Neural progenitor cell (in vitro differentiated cells): ENCODE results near the gene TSPYL2. TPM values are rescaled to one million over a fixed set of nuclear protein-coding genes. Genes with fewer than 3 reads are reported as not detected.

Experiments used
- DNase-seq: peaks from one replicate; pipeline ENCODE4 v3.0.0-alpha.2; 2016; ENCODE audit warnings: low spot score
- H2AFZ ChIP-seq: fragments of 200-600 bp; sonication (generic); replicated peaks from 2 replicates; pipeline ENCODE4 v1.6.1; 2016; ENCODE audit warnings: antibody characterized with exemption
- H3F3A ChIP-seq: fragments of 200-600 bp; sonication (generic); 2 replicates; pipeline ENCODE4 v1.6.1; 2016; ENCODE audit warnings: antibody characterized with exemption, low read depth
- H3K27ac ChIP-seq: fragments of 200-600 bp; sonication (generic); 2 replicates; pipeline ENCODE4 v1.5.1; 2016; ENCODE audit warnings: mild to moderate bottlenecking
- H3K27me3 ChIP-seq: fragments of 200-600 bp; sonication (generic); 2 replicates; pipeline ENCODE4 v1.6.1; 2016; ENCODE audit warnings: mild to moderate bottlenecking, moderate library complexity
- H3K36me3 ChIP-seq: fragments of 200-600 bp; sonication (generic); 2 replicates; pipeline ENCODE4 v1.5.1; 2016
- H3K4me1 ChIP-seq: fragments of 200-600 bp; sonication (generic); 2 replicates; pipeline ENCODE4 v1.6.1; 2016; ENCODE audit warnings: mixed run types
- H3K4me2 ChIP-seq: fragments of 200-600 bp; sonication (generic); 2 replicates; pipeline ENCODE4 v1.6.1; 2016
- H3K4me3 ChIP-seq: fragments of 200-600 bp; sonication (generic); 2 replicates; pipeline ENCODE4 v1.5.1; 2016
- H3K79me2 ChIP-seq: fragments of 200-600 bp; sonication (generic); 2 replicates; pipeline ENCODE4 v1.6.1; 2016; ENCODE audit warnings: low read depth
- H3K9ac ChIP-seq: fragments of 200-600 bp; sonication (generic); 2 replicates; pipeline ENCODE4 v1.6.1; 2016
- H3K9me3 ChIP-seq: fragments of 200-600 bp; sonication (generic); 2 replicates; pipeline ENCODE4 v1.5.1; 2016; ENCODE audit warnings: low read depth
- H4K20me1 ChIP-seq: fragments of 200-600 bp; sonication (generic); 2 replicates; pipeline ENCODE4 v1.6.1; 2016; ENCODE audit warnings: low read depth
- H3K27ac Mint-ChIP-seq: 3 replicates; pipeline ENCODE4 v1.8.0; 2021; ENCODE audit warnings: mixed read lengths
- H3K27me3 Mint-ChIP-seq: 2 replicates; pipeline ENCODE4 v1.8.0; 2022; ENCODE audit warnings: low read depth, mild to moderate bottlenecking, inconsistent platforms, moderate library complexity, mixed read lengths; ENCODE audit not compliant: insufficient read depth
- H3K36me3 Mint-ChIP-seq: 3 replicates; pipeline ENCODE4 v1.8.0; 2021; ENCODE audit warnings: mixed read lengths
- H3K4me1 Mint-ChIP-seq: 3 replicates; pipeline ENCODE4 v1.8.0; 2021; ENCODE audit warnings: mixed read lengths
- H3K4me3 Mint-ChIP-seq: 3 replicates; pipeline ENCODE4 v1.8.0; 2021; ENCODE audit warnings: mild to moderate bottlenecking, moderate library complexity, mixed read lengths
- H3K9me3 Mint-ChIP-seq: 3 replicates; pipeline ENCODE4 v1.8.0; 2020; ENCODE audit warnings: mixed read lengths
- CTCF ChIP-seq: fragments of 200-600 bp; sonication (generic); IDR thresholded peaks from 2 replicates; pipeline ENCODE4 v1.5.1; 2017; ENCODE audit warnings: antibody characterized with exemption, mild to moderate bottlenecking
- EZH2 ChIP-seq: fragments of 200-600 bp; sonication (generic); IDR thresholded peaks from 2 replicates; pipeline ENCODE4 v1.6.1; 2017; ENCODE audit warnings: antibody characterized with exemption, mild to moderate bottlenecking, moderate library complexity
- EZH2phosphoT487 ChIP-seq: fragments of 200-600 bp; sonication (generic); IDR thresholded peaks from 2 replicates; pipeline ENCODE4 v1.6.1; 2017; ENCODE audit warnings: antibody characterized with exemption
- total RNA-seq: library from RNA; depleted of rRNA; stranded (reverse); fragments of >200 nt; gene quantifications from 2 replicates; pipeline ENCODE4 v1.2.3, GENCODE V29; 2015; ENCODE audit warnings: low replicate concordance

TSPYL2 gene
- total RNA-seq, 1 donor from 2014 or later, result 37.1 TPM

DNA sequence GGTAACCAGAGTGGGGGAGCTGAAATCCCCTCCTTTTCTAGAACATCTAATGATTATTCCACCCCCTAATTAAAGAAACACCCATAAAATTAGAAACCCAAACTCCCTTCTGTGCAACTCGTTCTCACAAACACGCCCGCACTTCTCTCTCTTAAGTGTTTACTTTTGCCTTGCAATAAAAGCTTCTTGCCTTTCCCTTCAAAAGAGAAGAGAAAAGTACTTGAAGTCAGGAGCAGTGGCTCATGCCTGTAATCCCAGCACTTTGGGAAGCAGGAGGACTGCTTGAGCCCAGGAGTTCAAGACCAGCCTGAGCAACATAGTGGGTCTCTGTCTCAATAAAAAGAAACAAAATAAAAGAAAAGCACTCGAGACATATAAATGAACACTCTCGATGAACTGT is 37.2 kb upstream of the TSPYL2 start:
- H3K4me3 Mint-ChIP-seq, result no peak overlapping the region
- Histone ChIP-seq H3K79me2 (peaks cover 8% of the 10 kb centered on the region), H3K4me2 (no peak overlapping the region), H3K4me1 (no peaks in the 10 kb centered on the region), H3K9me3 (no peaks in the 10 kb centered on the region), H4K20me1 (peaks cover 3% of the 10 kb centered on the region), H3K27me3 (no peaks in the 10 kb centered on the region), H3K27ac (no peak overlapping the region), H3K36me3 (no peaks in the 10 kb centered on the region), H3K9ac (no peak overlapping the region), H2AFZ (no peak overlapping the region), H3K4me3 (no peak overlapping the region), H3F3A (no peaks in the 10 kb centered on the region)
- peaks cover 8% of the 10 kb centered on the region for H3K9me3 Mint-ChIP-seq
- no peak for TF ChIP-seq EZH2
- no peak for TF ChIP-seq CTCF
- no peak for TF ChIP-seq EZH2phosphoT487
- no peaks in the 10 kb centered on the region for H3K36me3 Mint-ChIP-seq
- H3K27ac Mint-ChIP-seq, result no peak overlapping the region
- no peaks in the 10 kb centered on the region for H3K27me3 Mint-ChIP-seq
- peaks cover 5% of the 10 kb centered on the region for H3K4me1 Mint-ChIP-seq
- DNase-seq, result no peak

- H3K27me3 ChIP-seq, result no peaks in the 10 kb centered on the region
- peaks cover 8% of the 10 kb centered on the region for H3K4me1 Mint-ChIP-seq
- no peak overlapping the region for H3K4me2 ChIP-seq
- DNase-seq, result no peak
- H2AFZ ChIP-seq, result no peak overlapping the region
- no peaks in the 10 kb centered on the region for H3F3A ChIP-seq
- H3K9ac ChIP-seq, result no peak overlapping the region
- H4K20me1 ChIP-seq, result peaks cover 4% of the 10 kb centered on the region
- H3K9me3 ChIP-seq, result no peaks in the 10 kb centered on the region
- no peaks in the 10 kb centered on the region for H3K4me1 ChIP-seq
- no peak overlapping the region for H3K27ac Mint-ChIP-seq
- TF ChIP-seq CTCF, result peak; percentile 47
- TF ChIP-seq EZH2phosphoT487, result no peak
- no peak for TF ChIP-seq EZH2
- H3K36me3 Mint-ChIP-seq, result no peaks in the 10 kb centered on the region
- H3K9me3 Mint-ChIP-seq, result peaks cover 10% of the 10 kb centered on the region
- H3K36me3 ChIP-seq, result no peaks in the 10 kb centered on the region
- H3K79me2 ChIP-seq, result peaks cover 31% of the 10 kb centered on the region
- H3K4me3 Mint-ChIP-seq, result peak overlapping the region; percentile 83
- H3K27ac ChIP-seq, result no peak overlapping the region
- H3K4me3 ChIP-seq, result no peak overlapping the region
- H3K27me3 Mint-ChIP-seq, result no peaks in the 10 kb centered on the region
These were observed 34.9 kb upstream of the TSPYL2 start for GRCh38 chrX:53047228-53047627.

DNA sequence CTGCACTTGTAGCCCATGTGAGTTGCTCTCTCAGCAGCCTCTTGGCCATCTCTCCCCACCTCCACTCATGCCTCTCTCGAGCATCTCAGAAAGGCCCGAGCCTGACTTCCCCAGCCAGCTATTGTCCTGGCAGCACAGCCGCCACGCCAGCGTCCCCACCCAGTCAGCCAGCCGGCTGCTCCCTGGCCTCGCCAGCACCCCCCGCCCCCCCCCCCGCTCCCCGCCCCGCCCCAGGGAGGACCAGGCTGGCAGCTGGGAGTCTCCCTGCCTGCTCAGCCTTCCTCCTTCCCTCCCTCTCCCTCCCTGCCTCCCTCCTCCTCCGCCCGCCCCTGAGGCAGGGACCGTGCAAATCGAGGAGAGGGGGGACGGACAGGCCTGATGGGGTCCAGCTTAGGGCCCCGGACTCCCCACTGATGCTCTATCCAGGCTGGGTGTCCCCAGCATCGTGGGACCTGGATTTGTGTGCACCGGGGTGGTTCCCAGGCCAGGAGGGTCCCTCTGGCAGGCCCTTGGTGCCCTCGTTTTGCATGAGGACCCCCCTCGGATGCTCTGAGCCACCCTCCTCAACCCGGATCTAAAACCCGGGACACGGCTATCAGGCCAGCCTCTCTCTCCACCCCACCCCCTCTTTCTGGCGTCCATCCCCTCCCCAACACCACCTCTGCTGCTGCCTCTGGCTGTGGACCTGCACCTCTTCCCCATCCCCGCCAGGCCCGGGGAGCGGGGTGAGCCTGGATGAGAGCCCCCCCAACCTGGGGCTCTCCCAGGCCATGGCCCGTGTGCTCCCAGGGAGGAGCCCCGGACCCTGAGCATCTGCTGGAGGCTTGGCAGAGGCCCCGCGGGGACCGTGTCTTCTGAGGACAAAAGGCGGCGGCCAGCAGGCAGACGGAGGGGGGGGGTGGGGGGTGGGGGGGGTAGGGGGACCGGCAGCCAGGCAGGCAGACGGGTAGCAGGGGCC is 33.7 kb upstream of the TSPYL2 start, which contains the start of gene GPR173:
TSS of gene GPR173 (plus strand) at position 621 of the 958 bp plus-strand sequence. CDS start 27,833 bp downstream, outside the sequence.
- Histone ChIP-seq H2AFZ (peak within 1 kb of the TSS; percentile 84), H3K79me2 (peaks cover 42% of the 10 kb centered on the region), H3K4me3 (peak within 1 kb of the TSS; percentile 75), H3K27me3 (no peaks in the 10 kb centered on the region), H3F3A (no peaks in the 10 kb centered on the region), H3K9me3 (no peaks in the 10 kb centered on the region), H3K36me3 (no peaks in the 10 kb centered on the region), H4K20me1 (peaks cover 4% of the 10 kb centered on the region), H3K9ac (peak within 1 kb of the TSS; percentile 69), H3K4me1 (no peaks in the 10 kb centered on the region), H3K4me2 (peak within 1 kb of the TSS; percentile 78), H3K27ac (peak within 1 kb of the TSS; percentile 85)
- H3K27me3 Mint-ChIP-seq, result no peaks in the 10 kb centered on the region
- DNase-seq, result peak; percentile 74
- peaks cover 8% of the 10 kb centered on the region for H3K4me1 Mint-ChIP-seq
- no peaks in the 10 kb centered on the region for H3K36me3 Mint-ChIP-seq
- peak within 1 kb of the TSS; percentile 92 for H3K4me3 Mint-ChIP-seq
- peak within 1 kb of the TSS; percentile 48 for H3K27ac Mint-ChIP-seq
- H3K9me3 Mint-ChIP-seq, result peaks cover 9% of the 10 kb centered on the region
- no peak for TF ChIP-seq EZH2phosphoT487
- TF ChIP-seq EZH2, result no peak
- TF ChIP-seq CTCF, result no peak
